HCT116 (cell line): Measurements from ENCODE around the gene NFX1. TPM values are rescaled to one million over a fixed set of nuclear protein-coding genes. Genes with fewer than 3 reads are reported as not detected.
A peak's percentile ranks its signal among the peaks of the same experiment; 100 is the strongest.

Experiments
- ATAC-seq: fragments of 200-7000 bp; cut with Tn5 transposase; 2 replicates; pipeline ENCODE4 v1.9.1; 2020; ENCODE audit warnings: mild to moderate bottlenecking, moderate library complexity
- BruUV-seq: library from RNA; stranded (reverse); fragments of 400-500 nt; replicated peaks from 2 replicates; lab custom pipeline; 2021; lab: Mats Ljungman, UMichigan
- CTCF ChIA-PET: fragments of 300-600 bp; sonication (Branson Sonifier 250); formaldehyde crosslinking; loops from one replicate; lab custom pipeline; 2021; ENCODE audit warnings: antibody characterized with exemption; lab: Charles Lee
- POLR2A ChIA-PET: fragments of 300-600, 350-600 bp; sonication (Branson Sonifier 250); formaldehyde crosslinking; loops from one replicate; lab custom pipeline; 2021; ENCODE audit warnings: antibody characterized with exemption; lab: Charles Lee
- RAD21 ChIA-PET, 2 experiments: fragments of 300-600 bp; sonication (Branson Sonifier 250); formaldehyde crosslinking; loops; one replicate each; lab custom pipeline; 2023; ENCODE audit warnings: low total read pairs in 2 of 2; ENCODE audit not compliant: uncharacterized antibody in 2 of 2, unreplicated experiment in 2 of 2, low non-redundant PET in 1 of 2; lab: Charles Lee
- DNase-seq: peaks from one replicate; pipeline ENCODE4 v3.0.0-alpha.2; 2010; ENCODE audit warnings: low read depth, low spot score
- H2AFZ ChIP-seq: fragments of 200-600 bp; shearing (Covaris generic), sonication (generic); 2 replicates; pipeline ENCODE4 v1.6.1; 2017; ENCODE audit warnings: low read depth, mixed run types, mixed read lengths, antibody characterized with exemption, low read length; ENCODE audit not compliant: poor library complexity, severe bottlenecking
- H3K27ac ChIP-seq: 2 replicates; pipeline ENCODE4 v1.5.1; 2012; ENCODE audit warnings: low read depth, low read length
- H3K27me3 ChIP-seq: fragments of 200-600 bp; sonication (generic); 2 replicates; pipeline ENCODE4 v1.6.1; 2016; ENCODE audit warnings: mixed run types, low read length, mixed read lengths; ENCODE audit not compliant: insufficient read depth
- H3K36me3 ChIP-seq, 2 experiments: fragments of 200-500 bp in 1 of 2; fragments of 200-600 bp in 1 of 2; sonication (Bioruptor generic) in 1 of 2; sonication (generic) in 1 of 2; 2 replicates each; pipeline versions ENCODE4 v1.5.1 to v1.6.1; 2014 to 2016; ENCODE audit warnings: low read length in 2 of 2, inconsistent platforms in 1 of 2, mixed read lengths in 1 of 2, mixed run types in 1 of 2; ENCODE audit not compliant: insufficient read depth in 2 of 2, control insufficient read depth in 1 of 2
- H3K4me1 ChIP-seq, 2 experiments: fragments of 200-600 bp in 1 of 2; sonication (generic) in 1 of 2; 2 replicates each; pipeline versions ENCODE4 v1.5.1 to v1.6.1; 2012 to 2017; ENCODE audit warnings: low read length in 2 of 2, inconsistent platforms in 1 of 2, mild to moderate bottlenecking in 1 of 2, mixed read lengths in 1 of 2, mixed run types in 1 of 2, moderate library complexity in 1 of 2; ENCODE audit not compliant: insufficient read depth in 2 of 2, control insufficient read depth in 1 of 2
- H3K4me2 ChIP-seq: fragments of 200-600 bp; sonication (generic); 2 replicates; pipeline ENCODE4 v1.6.1; 2017; ENCODE audit warnings: mixed run types, low read length, mixed read lengths
- H3K4me3 ChIP-seq, 2 experiments: fragments of 200-600 bp in 1 of 2; sonication (generic) in 1 of 2; replicated peaks in 1 of 2; 2 replicates each; pipeline ENCODE4 v1.5.1; 2011 to 2016; ENCODE audit warnings: low read length in 2 of 2, control low read depth in 1 of 2, low read depth in 1 of 2, mild to moderate bottlenecking in 1 of 2, mixed read lengths in 1 of 2, mixed run types in 1 of 2
- H3K79me2 ChIP-seq: fragments of 200-600 bp; sonication (generic); 2 replicates; pipeline ENCODE4 v1.6.1; 2017; ENCODE audit warnings: mild to moderate bottlenecking, mixed run types, low read length, moderate library complexity, mixed read lengths; ENCODE audit not compliant: insufficient read depth
- H3K9ac ChIP-seq: fragments of 200-600 bp; sonication (generic); 2 replicates; pipeline ENCODE4 v1.6.1; 2016; ENCODE audit warnings: low read length, mixed read lengths
- H3K9me2 ChIP-seq: fragments of 200-600 bp; sonication (generic), shearing (Covaris generic); 2 replicates; pipeline ENCODE4 v1.6.1; 2017; ENCODE audit warnings: mixed run types, mild to moderate bottlenecking, moderate library complexity; ENCODE audit not compliant: insufficient read depth
- H3K9me3 ChIP-seq, 2 experiments: fragments of 200-500 bp in 1 of 2; fragments of 200-600 bp in 1 of 2; sonication (Bioruptor generic) in 1 of 2; sonication (generic) in 1 of 2; 2 replicates each; pipeline ENCODE4 v1.6.1; 2014 to 2017; ENCODE audit warnings: low read length in 2 of 2, mixed read lengths in 2 of 2, inconsistent platforms in 1 of 2, low read depth in 1 of 2, mild to moderate bottlenecking in 1 of 2, mixed run types in 1 of 2, moderate library complexity in 1 of 2; ENCODE audit not compliant: control insufficient read depth in 1 of 2, insufficient read depth in 1 of 2
- H4K20me1 ChIP-seq: fragments of 200-600 bp; sonication (generic), shearing (Covaris generic); 2 replicates; pipeline ENCODE4 v1.6.1; 2017; ENCODE audit warnings: mixed run types, mild to moderate bottlenecking, moderate library complexity; ENCODE audit not compliant: insufficient read depth
- ATF3 ChIP-seq: IDR thresholded peaks from 2 replicates; pipeline ENCODE4 v1.6.1; 2012
- JUND ChIP-seq: IDR thresholded peaks from 2 replicates; pipeline ENCODE4 v1.6.1; 2012
- MAX ChIP-seq: IDR thresholded peaks from 2 replicates; pipeline ENCODE4 v1.6.1; 2012
- SP1 ChIP-seq: IDR thresholded peaks from 2 replicates; pipeline ENCODE4 v1.6.1; 2012; ENCODE audit warnings: low read depth
- SRF ChIP-seq: IDR thresholded peaks from 2 replicates; pipeline ENCODE4 v1.6.1; 2012; ENCODE audit warnings: low read depth
- intact Hi-C: fragments of 100-400 bp; cut with micrococcal nuclease; formaldehyde crosslinking; loops from 2 replicates; pipeline ENCODE4 v1.10.0; 2022
- total RNA-seq: library from RNA; stranded (reverse); gene quantifications from one replicate; pipeline ENCODE4 v1.2.1, GENCODE V29; 2021; ENCODE audit not compliant: unreplicated experiment

Gene NFX1
- total RNA-seq, 1 experiment from 2014 or later: 31.7 TPM

GRCh38 chr9:33414268-33414667 is 124.0 kb downstream of the NFX1 start:
- no peaks in the 10 kb centered on the region for H3K36me3 ChIP-seq
- TF ChIP-seq SP1 (no peak), SRF (no peak), ATF3 (no peak)
- TF ChIP-seq, all 23 proteins: peak for 0
- Histone ChIP-seq H3K27ac (no peak overlapping the region; the same call in 1 of the 2 replicates), H3K9me2 (no peaks in the 10 kb centered on the region), H3K4me1 (peaks cover 35 to 42% of the 10 kb centered on the region in 2 experiments), H4K20me1 (no peaks in the 10 kb centered on the region), H3K4me3 (no peak overlapping the region), H3K27me3 (no peaks in the 10 kb centered on the region), H3K9ac (no peak overlapping the region), H3K79me2 (no peaks in the 10 kb centered on the region), H3K4me2 (no peak overlapping the region), H3K9me3 (no peaks in the 10 kb centered on the region), H2AFZ (no peak overlapping the region)
- ChIA-PET RAD21 (no interaction called here), POLR2A (interaction anchor here (1.0 kb wide), 1 partner anchor 59 kb away, joined by 3 read pairs; the partner anchor contains the start of gene NOL6), CTCF (interaction anchor here (0.6 to 4.9 kb wide), 6 partner anchors 10 to 59 kb away, joined by 3 to 35 read pairs (median 10); partner anchors contain the start of gene NOL6)
- BruUV-seq: no TSS peak
- intact Hi-C loops: loop anchor here (10.0 kb wide), 1 partner anchor 59 kb away; no protein-coding TSS in a partner anchor
- DNase-seq (no peak), ATAC-seq (no peak)

DNA sequence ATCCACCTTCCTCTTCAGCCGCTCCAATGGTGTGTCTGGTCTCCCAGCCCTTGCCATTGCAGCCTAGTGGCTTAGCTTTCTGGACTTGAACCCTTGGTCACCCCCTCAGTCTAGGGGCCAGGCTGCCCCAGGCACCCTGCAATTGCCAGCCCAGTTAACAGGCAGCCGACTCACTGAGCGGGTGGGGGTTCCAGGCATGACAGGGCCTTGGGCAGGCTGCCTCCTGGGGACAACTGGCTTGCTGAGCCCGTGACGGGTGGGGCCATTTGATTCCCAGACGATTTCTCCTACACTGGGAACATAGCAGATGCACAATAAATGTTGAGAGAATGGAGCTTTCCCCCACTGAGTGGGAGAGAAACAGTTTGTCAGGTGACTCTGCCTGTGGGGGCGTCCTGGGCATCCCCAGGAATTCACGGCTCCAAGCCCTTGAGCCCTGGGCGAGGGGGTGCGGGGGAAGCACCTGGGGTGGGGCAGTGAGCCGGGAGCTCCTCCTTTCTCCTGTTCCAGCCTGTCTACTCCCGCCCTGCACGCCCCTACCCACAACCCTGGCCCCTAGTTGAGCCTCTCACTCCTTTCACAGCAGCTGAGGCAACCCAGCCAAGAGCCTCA is 124.7 kb downstream of the NFX1 start:
- H3K9me2 ChIP-seq: no peaks in the 10 kb centered on the region
- DNase-seq: no peak
- intact Hi-C loops: loop anchor here (10.0 kb wide), 1 partner anchor 60 kb away; no protein-coding TSS in a partner anchor
- no peaks in the 10 kb centered on the region for H3K36me3 ChIP-seq
- POLR2A ChIA-PET: interaction anchor here (1.0 kb wide), 1 partner anchor 35 kb away, joined by 3 read pairs; no protein-coding TSS in a partner anchor
- peaks cover 35 to 42% of the 10 kb centered on the region in 2 experiments for H3K4me1 ChIP-seq
- no peaks in the 10 kb centered on the region for H4K20me1 ChIP-seq
- peak overlapping the region; percentile 72 for H2AFZ ChIP-seq
- H3K4me3 ChIP-seq: no peak overlapping the region; a peak in 2 of 4 replicates
- H3K27me3 ChIP-seq: no peaks in the 10 kb centered on the region
- H3K79me2 ChIP-seq: no peaks in the 10 kb centered on the region
- no peaks in the 10 kb centered on the region for H3K9me3 ChIP-seq
- no peak for TF ChIP-seq JUND
- TF ChIP-seq MAX: 0 out of 2 replicates have a peak, but pooled peaks have one; percentile 0
- ATAC-seq: peak; percentile 52
- peak overlapping the region; percentile 61 for H3K4me2 ChIP-seq
- RAD21 ChIA-PET: interaction anchor here (0.9 to 1.4 kb wide), 2 partner anchors 32 to 52 kb away, joined by 3 read pairs; partner anchors contain the start of gene AQP3 (in 1 of the 2)
- no peak overlapping the region; the same call in 1 of the 2 replicates for H3K27ac ChIP-seq
- BruUV-seq: no TSS peak
- CTCF ChIA-PET: interaction anchor here (0.6 to 4.9 kb wide), 20 partner anchors 9 to 125 kb away, joined by 3 to 35 read pairs (median 6); partner anchors contain the start of genes AQP3, NFX1 and NOL6
- H3K9ac ChIP-seq: no peak overlapping the region
